HG03432 (cell line): ENCODE data around the gene NPL.

ENCODE experiments used
- ATAC-seq: cut with Tn5 transposase; IDR thresholded peaks from one replicate; pipeline ENCODE4 v1.9.1; 2021; ENCODE audit warnings: mild to moderate bottlenecking, moderate library complexity; ENCODE audit not compliant: unreplicated experiment

The NPL gene

DNA sequence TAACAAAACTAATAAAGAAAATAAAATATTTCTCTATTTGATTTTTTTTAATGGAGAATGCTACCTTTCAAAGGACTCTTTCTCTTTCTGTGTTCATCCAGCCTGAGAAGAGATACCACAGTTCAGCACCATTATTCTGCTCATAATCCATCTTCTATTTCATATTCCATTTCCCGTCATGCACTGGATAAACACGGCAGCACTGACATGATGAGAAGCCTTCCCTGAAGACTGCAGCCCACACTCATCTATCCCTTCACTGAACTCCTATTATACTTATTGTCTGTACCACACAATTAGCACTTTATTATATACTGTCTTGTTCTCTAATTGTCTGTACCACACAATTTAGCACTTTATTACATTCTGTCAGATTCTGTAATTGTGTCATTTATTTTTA is 10.7 kb upstream of the NPL start:
- ATAC-seq: no peak

GRCh38 chr1:182779530-182779929 is 10.0 kb upstream of the NPL start:
- ATAC-seq: no peak

DNA sequence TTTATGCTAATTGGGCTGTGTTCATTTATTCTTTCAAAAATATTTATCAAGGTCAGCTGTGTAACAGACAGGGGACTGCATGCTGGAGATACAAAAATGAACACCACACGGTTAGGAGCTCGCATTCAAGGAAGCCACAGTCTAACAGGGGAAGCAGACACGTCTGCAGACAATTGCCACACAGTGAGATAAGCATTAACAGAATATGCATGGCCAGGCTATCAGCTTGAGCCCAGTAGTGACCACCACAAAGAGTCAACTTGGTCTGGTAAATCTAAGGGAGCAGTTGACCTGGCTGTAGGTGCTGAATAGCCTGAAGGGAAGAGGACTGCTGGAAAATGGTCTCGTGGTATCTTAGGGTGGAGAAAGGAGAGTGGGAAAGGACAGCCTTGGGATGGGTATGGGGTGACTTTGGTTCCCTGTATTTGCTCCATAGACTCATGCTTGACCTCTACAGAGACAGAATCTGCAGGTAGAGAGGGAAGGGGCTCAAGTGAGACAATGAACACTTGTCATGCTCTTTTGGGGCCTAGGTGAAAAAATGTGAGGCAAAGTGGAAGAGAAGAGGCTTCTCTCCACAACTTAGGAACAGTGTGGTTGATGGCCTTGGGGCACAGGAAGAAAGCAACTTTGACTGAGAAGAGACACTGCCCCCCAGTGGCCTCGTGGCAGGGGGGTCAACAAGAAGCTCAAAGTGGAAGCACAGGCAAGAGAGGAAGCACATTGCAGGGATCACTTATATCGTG is 7.6 kb upstream of the NPL start:
- peak; percentile 78 for ATAC-seq

GRCh38 chr1:182782587-182782913 is 7.0 kb upstream of the NPL start:
- ATAC-seq: no peak

- ATAC-seq: no peak
Observed at GRCh38 chr1:182783068-182783467, 6.5 kb upstream of the NPL start.

DNA sequence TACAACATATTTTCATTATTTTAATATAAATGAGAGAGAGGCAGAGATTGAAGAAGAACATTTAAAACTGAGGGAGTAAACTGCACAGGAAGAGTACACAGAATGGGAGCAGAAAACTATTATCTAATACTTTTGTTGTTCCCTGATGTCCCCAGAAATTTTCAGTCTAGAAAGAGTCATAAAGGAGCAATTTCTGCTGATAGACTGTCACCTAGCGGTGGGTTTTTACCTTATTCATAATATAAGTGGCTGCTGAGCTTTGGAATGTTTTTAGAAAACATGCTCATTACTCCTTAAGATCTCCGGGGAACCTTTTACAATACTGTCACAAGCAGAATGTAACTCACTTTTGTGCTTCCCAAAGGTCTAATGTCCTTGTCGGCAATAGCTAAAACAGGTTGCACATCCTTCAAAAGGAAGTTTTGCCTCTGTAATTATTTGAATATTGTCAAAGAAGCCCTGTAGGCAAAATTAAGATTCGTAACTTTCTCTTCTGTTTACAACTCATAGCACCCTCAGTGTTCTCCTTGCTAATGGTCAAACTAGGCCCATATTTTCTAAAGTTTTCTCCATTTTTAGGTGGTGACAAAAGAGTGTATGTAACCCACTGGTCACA is 4.9 kb upstream of the NPL start:
- no peak for ATAC-seq

DNA sequence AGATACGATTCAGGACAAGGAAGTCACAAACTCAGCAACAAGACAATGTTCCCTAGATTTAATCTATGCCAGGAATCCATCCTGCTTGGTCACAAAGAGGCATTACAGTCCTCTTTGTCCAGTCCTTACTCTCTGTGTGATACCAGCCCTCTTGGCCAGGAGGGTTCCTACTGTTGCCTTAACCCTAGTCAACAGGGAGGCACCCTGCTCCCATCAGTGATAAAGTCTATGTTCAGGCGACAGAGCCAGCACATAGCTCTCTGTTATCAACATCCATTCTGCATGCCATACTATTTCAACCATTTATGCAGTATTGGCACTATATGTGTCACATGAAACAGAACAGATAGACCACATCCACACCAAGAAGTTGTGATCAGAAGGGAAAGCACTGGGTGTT is 4.4 kb upstream of the NPL start:
- ATAC-seq: no peak

GRCh38 chr1:182786223-182786994 is 3.2 kb upstream of the NPL start:
- ATAC-seq: no peak

DNA sequence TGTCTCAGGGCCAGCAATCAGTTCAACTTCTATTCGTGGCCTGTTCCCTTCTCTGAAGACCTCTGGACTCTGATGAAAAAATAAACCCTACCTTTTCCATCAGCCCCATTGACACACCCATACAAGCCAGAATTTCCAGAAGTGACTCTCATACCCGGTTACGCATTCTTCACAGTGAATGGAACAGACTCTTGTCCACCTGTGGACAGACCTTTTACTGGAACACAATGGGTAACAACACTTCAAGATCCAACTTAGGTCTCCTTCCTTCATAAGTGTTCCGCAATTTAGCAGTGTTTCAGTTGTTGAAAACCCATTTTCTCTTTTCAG is 2.6 kb upstream of the NPL start:
- no peak for ATAC-seq

GRCh38 chr1:182791281-182792179 is 2.0 kb downstream of the NPL start:
- no peak for ATAC-seq

DNA sequence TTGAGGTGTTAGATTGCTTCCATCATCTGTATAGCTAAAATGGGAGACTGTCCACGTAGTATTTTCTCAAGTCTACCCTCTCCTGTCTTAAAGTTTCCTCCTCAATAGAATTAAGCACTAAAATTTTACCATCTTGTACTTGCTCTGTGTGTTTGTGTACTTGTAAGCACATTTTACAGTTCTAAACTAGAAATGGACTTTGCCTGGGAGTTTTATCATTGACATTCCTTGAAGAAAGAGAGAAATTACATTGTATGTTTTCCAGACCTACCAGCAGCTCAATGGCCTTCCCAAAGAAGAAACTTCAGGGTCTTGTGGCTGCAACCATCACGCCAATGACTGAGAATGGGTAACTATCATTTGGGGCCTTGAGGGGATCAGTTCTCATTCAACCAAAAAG is 4.5 kb downstream of the NPL start:
- ATAC-seq: no peak

DNA sequence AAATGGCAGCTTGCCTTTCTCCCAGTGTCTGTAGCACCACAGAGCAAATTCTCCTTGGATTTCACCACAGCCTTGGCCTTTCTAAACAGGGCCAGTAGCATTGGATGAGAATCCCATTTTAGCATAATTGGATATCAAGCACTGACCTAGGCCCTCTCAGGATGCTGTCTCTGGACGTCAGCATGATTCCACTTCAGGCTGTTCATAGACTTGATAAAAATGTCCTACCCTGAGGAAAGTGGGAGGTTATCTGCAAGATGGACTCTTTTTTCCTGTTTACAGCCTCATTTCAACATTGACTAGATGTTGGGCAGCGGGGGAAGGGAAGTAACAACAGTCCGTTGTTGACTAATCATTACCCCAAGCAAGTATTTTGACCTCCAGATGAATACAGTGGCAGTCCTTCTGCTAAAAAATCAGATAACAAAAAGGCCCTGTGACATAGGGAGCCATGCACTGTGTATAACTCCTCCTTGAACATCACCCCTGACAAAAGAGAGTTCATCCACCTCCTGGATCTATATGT is 5.2 kb downstream of the NPL start:
- ATAC-seq: no peak

DNA sequence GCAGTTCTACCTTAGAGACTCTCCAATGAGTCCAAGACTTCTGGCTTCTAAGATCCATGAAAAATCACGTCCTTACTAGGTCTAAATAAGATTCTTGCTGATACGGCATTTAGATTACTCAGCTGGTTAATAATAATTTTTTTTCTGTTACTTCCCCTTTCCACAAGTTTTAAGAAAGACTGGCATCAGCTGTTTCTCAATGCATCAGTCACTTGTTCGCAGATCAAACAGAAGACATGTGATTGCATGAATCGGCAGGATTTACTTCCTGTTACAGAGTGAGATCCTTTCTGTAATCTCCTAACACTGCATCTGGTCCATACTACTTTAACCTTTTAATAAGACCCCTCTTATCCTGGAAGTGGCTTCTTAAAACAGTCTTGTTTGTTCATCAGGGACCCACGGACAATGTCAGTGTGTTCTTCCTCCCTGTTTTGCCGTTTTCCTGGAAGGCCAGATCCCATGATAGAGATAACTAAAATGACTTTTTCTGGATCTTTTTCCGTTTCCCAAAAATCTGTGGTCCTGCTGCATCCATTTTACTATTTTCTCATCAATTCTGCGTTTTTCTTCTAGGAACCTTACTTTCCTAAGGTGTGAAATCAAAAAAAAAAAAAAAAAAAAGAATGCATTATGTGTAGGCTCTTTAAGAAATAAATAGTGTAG is 6.1 kb downstream of the NPL start:
- no peak for ATAC-seq

DNA sequence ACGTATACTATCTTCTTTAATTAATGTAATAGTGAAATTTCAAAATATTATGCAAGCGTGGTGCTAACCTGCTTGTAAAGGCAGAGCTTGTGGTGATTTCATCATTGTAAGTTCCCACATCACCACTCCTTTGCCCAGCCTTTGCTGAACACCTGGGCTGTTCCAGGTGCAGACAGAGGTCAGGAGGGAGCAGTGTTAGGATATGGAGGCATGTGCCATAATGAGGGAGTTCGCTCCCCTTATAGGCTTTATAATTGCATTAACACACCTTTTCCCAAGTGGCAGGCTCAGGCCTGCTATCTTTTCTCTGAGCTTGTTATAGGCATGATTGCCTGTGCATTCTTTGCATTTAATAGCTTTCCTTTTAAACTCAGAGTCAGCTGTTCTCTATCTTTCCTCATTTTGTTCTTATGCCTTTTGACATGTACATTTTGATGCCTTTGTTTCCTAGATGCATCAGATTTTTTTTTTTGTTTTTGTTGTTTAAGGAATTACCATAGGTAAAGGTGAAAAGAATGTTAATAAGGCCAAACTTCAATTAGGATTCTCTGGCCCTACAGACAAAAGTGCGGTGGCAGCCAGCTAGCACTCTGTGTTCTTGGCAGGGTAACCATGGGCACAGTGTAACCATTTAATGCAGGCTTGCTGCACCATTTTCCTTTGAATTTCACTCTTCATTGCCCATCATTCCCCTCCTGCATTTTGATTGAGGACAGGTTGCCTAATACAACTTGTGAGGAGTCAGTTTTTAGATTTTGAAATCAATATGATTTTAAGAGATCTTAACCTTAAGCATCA is 12.6 kb downstream of the NPL start:
- ATAC-seq: no peak

- no peak for ATAC-seq
Observed at GRCh38 chr1:182803846-182804245, 14.3 kb downstream of the NPL start.

DNA sequence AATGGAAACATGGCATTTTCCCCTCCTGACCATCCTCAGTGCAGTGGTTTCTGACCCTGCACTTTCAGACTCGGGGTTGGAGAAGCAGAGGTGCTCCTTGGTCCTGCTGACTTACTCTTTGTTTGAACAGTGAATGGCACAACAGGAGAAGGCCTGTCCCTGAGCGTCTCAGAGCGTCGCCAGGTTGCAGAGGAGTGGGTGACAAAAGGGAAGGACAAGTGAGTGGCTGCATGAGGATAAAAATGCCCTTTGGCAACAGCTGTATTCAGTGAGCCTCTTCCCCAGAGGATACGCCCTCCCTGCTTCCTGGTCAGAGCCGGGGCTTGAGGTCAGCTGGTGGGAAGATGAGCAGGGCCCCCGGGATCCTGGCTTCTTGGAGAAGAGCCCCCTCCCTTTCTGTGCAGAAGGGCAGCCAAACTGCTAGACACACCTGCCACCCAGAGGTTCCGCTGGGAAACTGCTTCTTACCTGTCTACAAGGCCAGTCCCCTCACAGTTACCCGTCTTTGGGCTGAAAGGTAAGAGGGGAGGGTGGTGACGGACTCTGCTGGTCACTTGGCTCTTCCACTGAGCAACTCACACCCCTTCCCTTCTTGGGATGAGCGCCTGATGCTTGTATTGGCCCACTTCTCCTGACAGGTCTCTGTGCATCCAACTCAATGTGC is 16.6 kb downstream of the NPL start:
- ATAC-seq: no peak

- ATAC-seq: no peak
Observed at GRCh38 chr1:182807907-182808306, 18.3 kb downstream of the NPL start.

DNA sequence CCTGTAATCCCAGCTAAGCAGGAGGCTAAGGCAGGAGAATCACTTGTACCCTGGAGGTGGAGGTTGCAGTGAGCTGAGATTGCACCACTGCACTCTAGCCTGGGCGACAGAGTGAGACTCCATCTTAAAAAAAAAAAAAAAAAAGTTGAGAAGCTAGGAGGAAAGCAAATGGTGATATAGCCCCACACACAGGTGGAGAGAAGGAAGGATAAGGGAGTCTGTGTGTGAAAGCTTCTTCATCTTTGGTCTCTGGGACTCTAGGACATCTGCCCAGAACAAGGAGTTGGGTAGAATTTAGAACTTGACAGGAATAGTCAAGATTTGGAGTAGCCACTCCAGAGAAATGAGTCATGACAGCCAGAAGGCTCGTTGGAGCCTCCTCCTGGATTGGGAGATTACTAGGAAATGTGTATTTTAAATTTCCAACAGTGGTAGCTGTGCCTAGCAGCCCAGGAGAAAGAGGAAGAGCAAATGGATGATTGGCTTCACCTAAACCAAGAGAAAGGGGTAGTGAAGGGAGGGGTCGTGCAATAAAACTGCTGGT is 19.9 kb downstream of the NPL start:
- no peak for ATAC-seq
